Tongue (tissue), 2 donors: ENCODE results near the gene DAZL. TPM values are rescaled to one million over a fixed set of nuclear protein-coding genes. Genes with fewer than 3 reads are reported as not detected.
A peak's percentile ranks its signal among the peaks of the same experiment; 100 is the strongest.

Experiments used
- DNase-seq: peaks from one replicate; pipeline ENCODE4 v3.0.0-alpha.2; 2015
- total RNA-seq: library from RNA; depleted of rRNA; stranded (reverse); fragments of >200 nt; gene quantifications from one replicate; pipeline ENCODE4 v1.2.3, GENCODE V29; 2014

DAZL gene
- total RNA-seq, 1 donor from 2014 or later = not detected

- no peak for DNase-seq
Measured at GRCh38 chr3:16595778-16596177, 9.4 kb downstream of the DAZL start.

- no peak for DNase-seq
Measured at GRCh38 chr3:16589867-16590624, 15.2 kb downstream of the DAZL start.

GRCh38 chr3:16589120-16589519, 16.1 kb downstream of the DAZL start:
- no peak for DNase-seq

GRCh38 chr3:16587681-16588060, 17.6 kb downstream of the DAZL start:
- DNase-seq = no peak

GRCh38 chr3:16587047-16587680, 18.1 kb downstream of the DAZL start:
- DNase-seq = no peak

- no peak for DNase-seq
Measured at GRCh38 chr3:16584880-16585279, 20.3 kb downstream of the DAZL start.

- DNase-seq = no peak
Measured at GRCh38 chr3:16583551-16583950, 21.7 kb downstream of the DAZL start.

- no peak for DNase-seq
Measured at GRCh38 chr3:16570113-16570512, 35.1 kb downstream of the DAZL start.

GRCh38 chr3:16568532-16568931, 36.7 kb downstream of the DAZL start:
- no peak for DNase-seq

- no peak for DNase-seq
Measured at GRCh38 chr3:16568115-16568514, 37.1 kb downstream of the DAZL start.

- DNase-seq = no peak
Measured at GRCh38 chr3:16559653-16560365, 45.4 kb downstream of the DAZL start.

- DNase-seq = no peak
Measured at GRCh38 chr3:16554126-16554525, 51.1 kb downstream of the DAZL start.

- no peak for DNase-seq
Measured at GRCh38 chr3:16552757-16553156, 52.5 kb downstream of the DAZL start.

- DNase-seq = no peak
Measured at GRCh38 chr3:16551342-16551976, 53.8 kb downstream of the DAZL start.

- DNase-seq = peak; percentile 91
Measured at GRCh38 chr3:16550676-16551341, 54.4 kb downstream of the DAZL start.

GRCh38 chr3:16550305-16550675, 54.9 kb downstream of the DAZL start:
- no peak for DNase-seq

- no peak for DNase-seq
Measured at GRCh38 chr3:16548721-16549120, 56.5 kb downstream of the DAZL start.

GRCh38 chr3:16547561-16548357, 57.5 kb downstream of the DAZL start:
- no peak for DNase-seq

GRCh38 chr3:16546186-16547010, 58.8 kb downstream of the DAZL start:
- no peak for DNase-seq

- no peak for DNase-seq
Measured at GRCh38 chr3:16545413-16546185, 59.6 kb downstream of the DAZL start.
